Measurements from ENCODE around the gene CRYGN.

Gene CRYGN

DNA sequence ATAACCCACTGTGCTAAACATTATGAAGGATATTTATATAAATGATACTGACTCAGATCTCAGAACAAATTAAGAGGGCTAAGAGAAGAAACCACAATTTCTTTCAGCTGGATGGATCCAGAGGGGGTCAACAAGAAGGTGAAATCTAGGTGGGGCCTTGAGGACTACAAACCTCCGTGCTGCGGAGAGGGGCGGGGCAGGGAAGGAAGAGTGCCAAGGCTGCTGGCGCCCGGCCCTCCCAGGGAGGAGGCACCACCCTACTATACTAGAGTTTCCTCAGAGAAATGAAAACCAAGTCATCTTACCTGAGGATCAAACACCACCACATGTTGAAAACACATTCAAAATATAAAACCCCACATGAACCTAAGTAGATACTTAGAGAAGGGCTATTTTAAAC lies 29.3 kb upstream of the CRYGN start:
- Histone ChIP-seq H3K9me3 (ENCODE audit: insufficient read depth, low read depth, low read length) (no peaks in the 10 kb centered on the region), H4K20me1 (ENCODE audit: insufficient read depth, low read length, poor library complexity, severe bottlenecking) (peaks cover 2% of the 10 kb centered on the region), H2AFZ (ENCODE audit: low read length) (no peak overlapping the region), H3K9ac (ENCODE audit: low read depth, low read length, poor library complexity, severe bottlenecking) (no peak overlapping the region), H3F3A (ENCODE audit: low read depth) (no peaks in the 10 kb centered on the region), H3K27me3 (ENCODE audit: insufficient read depth, low read length, poor library complexity, severe bottlenecking) (no peaks in the 10 kb centered on the region), H3K9me2 (replicated peaks; ENCODE audit: low read depth, low read length) (no peaks in the 10 kb centered on the region), H3K36me3 (ENCODE audit: insufficient read depth, low read length) (peaks cover 94% of the 10 kb centered on the region), H3K79me2 (ENCODE audit: insufficient read depth, low read length) (peaks cover 25% of the 10 kb centered on the region; the same call in 1 of the 2 replicates), H3K4me1 (ENCODE audit: insufficient read depth, low read length, poor library complexity, severe bottlenecking) (no peaks in the 10 kb centered on the region), H3K4me2 (ENCODE audit: low read depth, low read length, poor library complexity, severe bottlenecking) (no peak overlapping the region), H3K4me3 (ENCODE audit: low read length, poor library complexity, severe bottlenecking) (no peak overlapping the region)
- no peak for TF ChIP-seq EZH2phosphoT487 (IDR thresholded peaks at IDR 0.05; ENCODE audit: borderline replicate concordance)
- TF ChIP-seq, protein P1, sequence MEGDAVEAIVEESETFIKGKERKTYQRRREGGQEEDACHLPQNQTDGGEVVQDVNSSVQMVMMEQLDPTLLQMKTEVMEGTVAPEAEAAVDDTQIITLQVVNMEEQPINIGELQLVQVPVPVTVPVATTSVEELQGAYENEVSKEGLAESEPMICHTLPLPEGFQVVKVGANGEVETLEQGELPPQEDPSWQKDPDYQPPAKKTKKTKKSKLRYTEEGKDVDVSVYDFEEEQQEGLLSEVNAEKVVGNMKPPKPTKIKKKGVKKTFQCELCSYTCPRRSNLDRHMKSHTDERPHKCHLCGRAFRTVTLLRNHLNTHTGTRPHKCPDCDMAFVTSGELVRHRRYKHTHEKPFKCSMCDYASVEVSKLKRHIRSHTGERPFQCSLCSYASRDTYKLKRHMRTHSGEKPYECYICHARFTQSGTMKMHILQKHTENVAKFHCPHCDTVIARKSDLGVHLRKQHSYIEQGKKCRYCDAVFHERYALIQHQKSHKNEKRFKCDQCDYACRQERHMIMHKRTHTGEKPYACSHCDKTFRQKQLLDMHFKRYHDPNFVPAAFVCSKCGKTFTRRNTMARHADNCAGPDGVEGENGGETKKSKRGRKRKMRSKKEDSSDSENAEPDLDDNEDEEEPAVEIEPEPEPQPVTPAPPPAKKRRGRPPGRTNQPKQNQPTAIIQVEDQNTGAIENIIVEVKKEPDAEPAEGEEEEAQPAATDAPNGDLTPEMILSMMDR (conservative IDR thresholded peaks at IDR 0.05; ENCODE audit: low read length): no peak

DNA sequence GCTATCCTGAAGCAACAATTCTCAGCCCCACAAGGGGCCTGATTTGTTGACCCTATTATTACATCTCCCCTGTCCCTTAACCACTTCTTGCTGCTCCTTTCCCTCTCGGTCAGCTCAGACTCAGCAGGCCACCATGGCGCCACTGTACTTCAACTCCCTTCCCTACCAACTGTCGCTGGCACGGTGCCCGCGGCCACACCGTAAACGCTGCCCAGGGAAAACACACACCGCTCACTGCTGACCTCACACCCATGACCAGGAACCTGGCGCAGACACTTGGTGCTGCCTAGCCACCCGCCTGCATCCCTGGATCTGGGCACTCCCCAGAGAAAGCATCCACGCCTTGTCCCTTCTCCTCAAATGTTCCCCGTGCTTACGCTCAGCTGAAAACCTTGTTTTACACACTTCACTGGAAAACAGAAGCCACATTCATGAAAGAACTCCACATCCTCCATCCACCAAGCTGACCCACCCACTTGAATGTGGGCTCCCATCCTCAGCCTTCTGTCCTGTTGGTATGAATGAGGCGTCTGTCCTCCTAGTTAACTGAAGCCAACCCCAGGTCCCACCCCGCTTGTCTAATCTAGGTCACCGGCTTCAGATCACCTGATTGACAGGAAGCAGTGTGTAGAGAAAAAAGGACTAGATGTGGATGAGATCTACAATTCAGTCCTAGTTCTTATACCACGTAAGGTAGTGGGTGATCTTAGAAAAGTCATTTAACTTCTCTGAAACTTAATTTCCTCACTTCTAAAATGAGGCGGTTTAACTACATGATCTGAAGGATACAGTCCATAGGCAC lies 28.5 kb upstream of the CRYGN start:
- H3K9ac ChIP-seq (ENCODE audit: low read depth, low read length, poor library complexity, severe bottlenecking): no peak overlapping the region
- H3K4me2 ChIP-seq (ENCODE audit: low read depth, low read length, poor library complexity, severe bottlenecking): no peak overlapping the region
- no peaks in the 10 kb centered on the region for H3K9me3 ChIP-seq (ENCODE audit: insufficient read depth, low read depth, low read length)
- H4K20me1 ChIP-seq (ENCODE audit: insufficient read depth, low read length, poor library complexity, severe bottlenecking): peaks cover 2% of the 10 kb centered on the region
- no peak for TF ChIP-seq EZH2phosphoT487 (IDR thresholded peaks at IDR 0.05; ENCODE audit: borderline replicate concordance)
- TF ChIP-seq, protein P1 (conservative IDR thresholded peaks at IDR 0.05; ENCODE audit: low read length): no peak
- no peaks in the 10 kb centered on the region for H3K4me1 ChIP-seq (ENCODE audit: insufficient read depth, low read length, poor library complexity, severe bottlenecking)
- H3K9me2 ChIP-seq (replicated peaks; ENCODE audit: low read depth, low read length): no peaks in the 10 kb centered on the region
- peaks cover 17% of the 10 kb centered on the region; the same call in 1 of the 2 replicates for H3K79me2 ChIP-seq (ENCODE audit: insufficient read depth, low read length)
- H3F3A ChIP-seq (ENCODE audit: low read depth): no peaks in the 10 kb centered on the region
- H3K4me3 ChIP-seq (ENCODE audit: low read length, poor library complexity, severe bottlenecking): no peak overlapping the region
- no peak overlapping the region for H2AFZ ChIP-seq (ENCODE audit: low read length)
- H3K27me3 ChIP-seq (ENCODE audit: insufficient read depth, low read length, poor library complexity, severe bottlenecking): no peaks in the 10 kb centered on the region
- peaks cover 94% of the 10 kb centered on the region for H3K36me3 ChIP-seq (ENCODE audit: insufficient read depth, low read length)

DNA sequence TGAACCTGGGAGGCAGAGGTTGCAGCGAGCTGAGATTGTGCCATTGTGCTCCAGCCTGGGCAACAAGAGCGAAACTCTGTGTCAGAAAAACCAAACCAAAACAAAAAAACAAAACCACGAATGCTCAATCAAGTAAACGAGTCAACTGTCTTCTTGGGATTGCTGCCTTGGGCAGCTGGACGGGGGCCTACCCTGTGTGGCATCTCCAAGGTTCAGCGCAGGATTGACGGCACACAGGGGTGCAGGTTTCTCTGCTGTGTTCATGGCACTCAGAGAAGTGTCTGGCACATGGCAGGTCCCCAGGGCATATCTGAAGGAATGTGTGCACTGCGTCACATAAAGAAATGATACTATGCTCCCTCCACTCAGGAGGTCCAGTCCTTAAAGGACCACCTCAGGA lies 25.2 kb upstream of the CRYGN start:
- Histone ChIP-seq H3K79me2 (ENCODE audit: insufficient read depth, low read length) (no peaks in the 10 kb centered on the region), H3K4me1 (ENCODE audit: insufficient read depth, low read length, poor library complexity, severe bottlenecking) (no peaks in the 10 kb centered on the region), H3K9me2 (replicated peaks; ENCODE audit: low read depth, low read length) (no peaks in the 10 kb centered on the region), H3K4me2 (ENCODE audit: low read depth, low read length, poor library complexity, severe bottlenecking) (no peak overlapping the region), H3K36me3 (ENCODE audit: insufficient read depth, low read length) (peaks cover 73% of the 10 kb centered on the region), H3K9me3 (ENCODE audit: insufficient read depth, low read depth, low read length) (peaks cover 8% of the 10 kb centered on the region; the same call in 1 of the 2 replicates), H3K9ac (ENCODE audit: low read depth, low read length, poor library complexity, severe bottlenecking) (no peak overlapping the region), H3F3A (ENCODE audit: low read depth) (no peaks in the 10 kb centered on the region), H3K4me3 (ENCODE audit: low read length, poor library complexity, severe bottlenecking) (no peak overlapping the region), H3K27me3 (ENCODE audit: insufficient read depth, low read length, poor library complexity, severe bottlenecking) (no peaks in the 10 kb centered on the region), H2AFZ (ENCODE audit: low read length) (no peak overlapping the region), H4K20me1 (ENCODE audit: insufficient read depth, low read length, poor library complexity, severe bottlenecking) (peaks cover 2% of the 10 kb centered on the region)
- TF ChIP-seq, protein P1 (conservative IDR thresholded peaks at IDR 0.05; ENCODE audit: low read length): no peak
- TF ChIP-seq EZH2phosphoT487 (IDR thresholded peaks at IDR 0.05; ENCODE audit: borderline replicate concordance): no peak

Data from Loucy (cell line).